ENCODE measurements around the gene SH2D7. TPM values are rescaled to one million over a fixed set of nuclear protein-coding genes. Genes with fewer than 3 reads are reported as not detected.

The SH2D7 gene
- total and polyA plus RNA-seq, 3 donors from 2014 or later = 1.5 to 5.0 (median 2.2) TPM

DNA sequence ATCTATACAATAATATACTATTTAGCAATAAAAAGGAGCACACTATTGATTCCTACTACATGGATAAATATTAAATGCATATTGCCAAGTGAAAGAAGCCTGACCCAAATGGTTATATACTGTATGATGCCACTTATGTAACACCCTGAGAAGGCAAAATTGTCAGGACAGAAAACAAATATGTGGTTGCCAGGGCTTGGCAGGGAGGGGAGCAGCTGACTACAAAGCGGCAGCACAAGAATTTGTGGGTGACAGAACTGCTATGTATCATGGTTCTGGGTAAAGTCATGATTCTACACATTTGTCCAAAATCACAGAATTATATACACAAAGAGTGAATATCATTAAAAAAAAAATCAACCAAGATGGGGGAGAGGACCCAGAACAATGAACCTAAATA, 37.4 kb upstream of the SH2D7 start:
- no peak overlapping the region for H3K4me3 ChIP-seq
- H3K27ac ChIP-seq = no peak overlapping the region
- no peaks in the 10 kb centered on the region for H3K9me3 ChIP-seq
- H3K36me3 ChIP-seq (ENCODE audit: low read depth, missing control alignments) = no peaks in the 10 kb centered on the region
- H3K27me3 ChIP-seq = no peaks in the 10 kb centered on the region
- intact Hi-C loops (cut with DNase I; ENCODE audit: low total_unique reads) = no loop called here
- TF ChIP-seq POLR2A (IDR thresholded peaks at IDR 0.05) = no peak
- TF ChIP-seq, protein P1, sequence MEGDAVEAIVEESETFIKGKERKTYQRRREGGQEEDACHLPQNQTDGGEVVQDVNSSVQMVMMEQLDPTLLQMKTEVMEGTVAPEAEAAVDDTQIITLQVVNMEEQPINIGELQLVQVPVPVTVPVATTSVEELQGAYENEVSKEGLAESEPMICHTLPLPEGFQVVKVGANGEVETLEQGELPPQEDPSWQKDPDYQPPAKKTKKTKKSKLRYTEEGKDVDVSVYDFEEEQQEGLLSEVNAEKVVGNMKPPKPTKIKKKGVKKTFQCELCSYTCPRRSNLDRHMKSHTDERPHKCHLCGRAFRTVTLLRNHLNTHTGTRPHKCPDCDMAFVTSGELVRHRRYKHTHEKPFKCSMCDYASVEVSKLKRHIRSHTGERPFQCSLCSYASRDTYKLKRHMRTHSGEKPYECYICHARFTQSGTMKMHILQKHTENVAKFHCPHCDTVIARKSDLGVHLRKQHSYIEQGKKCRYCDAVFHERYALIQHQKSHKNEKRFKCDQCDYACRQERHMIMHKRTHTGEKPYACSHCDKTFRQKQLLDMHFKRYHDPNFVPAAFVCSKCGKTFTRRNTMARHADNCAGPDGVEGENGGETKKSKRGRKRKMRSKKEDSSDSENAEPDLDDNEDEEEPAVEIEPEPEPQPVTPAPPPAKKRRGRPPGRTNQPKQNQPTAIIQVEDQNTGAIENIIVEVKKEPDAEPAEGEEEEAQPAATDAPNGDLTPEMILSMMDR (IDR thresholded peaks at IDR 0.05) = no peak
- peaks cover 62% of the 10 kb centered on the region for H3K4me1 ChIP-seq
- no peak for DNase-seq
- WGBS, 2 donors = 82 to 88% methylated on average over 1 of the region's 1 CpG

DNA sequence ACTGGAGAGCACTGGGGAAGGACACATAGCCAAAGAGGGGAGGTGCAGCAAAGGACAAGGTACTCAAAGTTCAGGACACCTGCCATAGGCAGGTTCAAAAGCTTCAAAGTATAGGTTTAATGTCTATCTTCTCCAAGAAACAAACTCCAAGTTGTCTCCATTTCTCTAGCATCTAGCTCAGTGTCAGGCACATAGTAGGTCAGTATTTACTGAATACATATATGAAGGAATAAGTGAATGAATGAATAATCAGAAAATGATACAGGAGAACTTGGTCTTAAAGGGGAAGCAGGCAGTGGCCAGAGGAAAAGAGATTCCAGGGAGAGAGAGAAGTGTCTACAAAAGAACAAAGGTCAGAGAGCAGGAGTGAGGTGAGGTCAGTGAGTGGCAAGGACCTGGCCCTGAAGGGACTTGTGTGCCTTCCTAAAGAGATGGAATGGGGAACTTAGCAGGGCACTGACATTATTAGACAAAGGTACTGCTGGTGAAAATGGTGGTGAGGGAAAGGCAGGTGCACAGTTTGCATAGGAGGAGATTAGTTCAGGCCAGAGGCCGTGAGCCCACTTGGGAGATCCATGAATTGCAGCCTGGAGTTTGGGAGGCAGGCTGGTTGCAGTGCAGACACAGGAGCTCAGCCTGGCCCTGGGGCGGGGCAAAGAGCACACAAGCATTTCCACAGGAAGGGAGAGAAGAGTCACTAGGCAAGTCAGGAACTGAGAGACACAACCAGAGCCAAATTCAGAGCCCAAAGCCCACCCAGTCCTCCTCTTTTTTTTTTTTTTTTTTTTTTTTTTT, 36.2 kb upstream of the SH2D7 start:
- Histone ChIP-seq H3K27me3 (no peaks in the 10 kb centered on the region), H3K9me3 (no peaks in the 10 kb centered on the region), H3K4me3 (no peak overlapping the region), H3K27ac (no peak overlapping the region), H3K4me1 (peaks cover 56% of the 10 kb centered on the region), H3K36me3 (ENCODE audit: low read depth, missing control alignments) (no peaks in the 10 kb centered on the region)
- intact Hi-C loops (cut with DNase I; ENCODE audit: low total_unique reads) = no loop called here
- WGBS, 2 donors = 38 to 49% methylated on average over 2 of the region's 2 CpGs
- DNase-seq = peak; percentile 35
- TF ChIP-seq, protein P1 (IDR thresholded peaks at IDR 0.05) = no peak
- TF ChIP-seq POLR2A (IDR thresholded peaks at IDR 0.05) = no peak

DNA sequence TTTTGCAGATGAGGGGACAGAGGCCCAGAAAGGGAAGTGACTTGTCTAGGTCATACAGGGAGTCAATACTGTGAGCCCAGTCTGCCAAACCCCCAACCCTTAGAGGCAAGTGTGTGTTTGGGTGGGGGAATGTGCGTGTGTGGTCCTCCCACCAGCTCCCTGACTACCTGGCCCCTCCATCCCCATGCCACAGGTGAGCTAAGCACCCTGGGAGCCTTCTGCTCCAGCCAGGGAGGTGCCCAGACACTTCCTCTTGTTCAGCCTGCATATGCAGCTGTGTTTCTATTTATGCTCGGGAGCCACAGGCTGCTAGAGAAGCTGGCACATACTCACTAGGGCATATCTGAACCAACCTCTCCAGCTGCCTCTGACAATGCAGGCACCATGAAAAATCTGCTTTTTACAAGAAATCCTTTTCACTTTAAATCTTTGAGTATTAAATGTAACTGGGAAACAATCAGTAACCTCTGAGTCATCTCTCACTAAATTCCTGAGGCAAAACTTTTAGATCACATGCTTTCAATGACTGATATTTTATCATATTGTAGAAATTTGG, 35.6 kb upstream of the SH2D7 start:
- H3K4me1 ChIP-seq = peaks cover 55% of the 10 kb centered on the region
- H3K27ac ChIP-seq = peak overlapping the region in 1 of 2 donors; percentile 3
- intact Hi-C loops (cut with DNase I; ENCODE audit: low total_unique reads) = no loop called here
- DNase-seq = no peak
- no peaks in the 10 kb centered on the region for H3K36me3 ChIP-seq (ENCODE audit: low read depth, missing control alignments)
- no peak overlapping the region for H3K4me3 ChIP-seq
- no peaks in the 10 kb centered on the region for H3K9me3 ChIP-seq
- TF ChIP-seq, protein P1 (IDR thresholded peaks at IDR 0.05) = no peak
- TF ChIP-seq POLR2A (IDR thresholded peaks at IDR 0.05) = no peak
- H3K27me3 ChIP-seq = no peaks in the 10 kb centered on the region
- 45 to 64% methylated on average over 2 of the region's 2 CpGs for WGBS, 2 donors

DNA sequence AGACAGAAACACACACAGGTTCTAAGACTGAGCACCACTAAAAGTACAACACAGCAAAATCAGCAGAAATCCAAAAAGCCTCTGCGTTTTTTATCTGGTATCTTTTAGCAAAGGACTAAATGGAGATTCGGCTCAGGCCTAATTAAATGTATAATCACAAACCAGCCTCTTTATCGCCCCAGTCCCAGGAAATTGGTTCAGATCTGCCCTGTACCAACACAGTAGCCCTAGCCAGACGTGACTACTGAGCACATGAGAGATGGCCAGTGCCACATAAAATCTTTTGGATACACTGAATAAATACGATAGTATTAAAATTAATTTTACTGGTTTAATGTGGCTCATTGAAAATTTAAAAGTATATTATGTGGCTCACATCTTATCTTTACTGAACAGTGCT, 34.6 kb upstream of the SH2D7 start:
- no peak for TF ChIP-seq POLR2A (IDR thresholded peaks at IDR 0.05)
- TF ChIP-seq, protein P1 (IDR thresholded peaks at IDR 0.05) = no peak
- DNase-seq = no peak
- intact Hi-C loops (cut with DNase I; ENCODE audit: low total_unique reads) = no loop called here
- Histone ChIP-seq H3K27me3 (no peaks in the 10 kb centered on the region), H3K4me1 (peaks cover 56% of the 10 kb centered on the region), H3K27ac (peak overlapping the region in 1 of 2 donors; percentile 3), H3K4me3 (no peak overlapping the region), H3K9me3 (no peaks in the 10 kb centered on the region), H3K36me3 (ENCODE audit: low read depth, missing control alignments) (no peaks in the 10 kb centered on the region)
- WGBS, 2 donors = 61 to 62% methylated on average over 5 of the region's 5 CpGs
